GM12878 (cell line): Measurements from ENCODE around the gene PLK5. TPM values are rescaled to one million over a fixed set of nuclear protein-coding genes. Genes with fewer than 3 reads are reported as not detected.

ENCODE experiments used
- ATAC-seq: fragments of 200-7000 bp; cut with Tn5 transposase; 3 replicates; pipeline ENCODE4 v1.9.1; 2020; ENCODE audit warnings: mild to moderate bottlenecking, moderate library complexity
- BruUV-seq: library from RNA; stranded (reverse); fragments of 400-500 nt; replicated peaks from 2 replicates; lab custom pipeline; 2021; lab: Mats Ljungman, UMichigan
- CTCF ChIA-PET: fragments of 300-600 bp; sonication (Branson Sonifier 250); formaldehyde crosslinking; extraction: SDS; loops from one replicate; lab custom pipeline; 2021; ENCODE audit warnings: inconsistent platforms; lab: Yijun Ruan, JAX
- POLR2A ChIA-PET: fragments of 350-600 bp; formaldehyde crosslinking; extraction: SDS; loops from one replicate; lab custom pipeline; 2021; ENCODE audit warnings: inconsistent platforms; lab: Charles Lee
- RAD21 ChIA-PET: fragments of 300-600 bp; sonication (Branson Sonifier 250); formaldehyde crosslinking; loops from one replicate; lab custom pipeline; 2023; ENCODE audit warnings: antibody characterized with exemption; ENCODE audit not compliant: unreplicated experiment; lab: Charles Lee
- SMC1A ChIA-PET: fragments of 300-600 bp; sonication (Branson Sonifier 250); formaldehyde crosslinking; loops from one replicate; lab custom pipeline; 2023; ENCODE audit not compliant: unreplicated experiment, uncharacterized antibody; lab: Charles Lee
- DNase-seq: peaks from one replicate; pipeline ENCODE4 v3.0.0-alpha.2; 2011; ENCODE audit warnings: low read depth, low spot score
- FAIRE-seq: peaks from 3 replicates; lab custom pipeline; 2011; peaks lifted over from hg19 to GRCh38; lab: Jason Lieb, UNC
- H2AFZ ChIP-seq: 2 replicates; pipeline ENCODE4 v1.6.0; 2011; ENCODE audit warnings: low read depth, low read length, control low read depth; ENCODE audit not compliant: control insufficient read depth
- H3K27ac ChIP-seq: 2 replicates; pipeline ENCODE4 v1.5.1; 2011; ENCODE audit warnings: control low read depth; ENCODE audit not compliant: control insufficient read depth, insufficient read depth
- H3K27me3 ChIP-seq, 2 experiments: replicated peaks in 1 of 2; 2 replicates each; pipeline versions ENCODE4 v1.6.0 to v1.6.1; 2011; ENCODE audit warnings: low read length in 1 of 2; ENCODE audit not compliant: control insufficient read depth in 2 of 2, insufficient read depth in 2 of 2
- H3K36me3 ChIP-seq, 2 experiments: 2 replicates each; pipeline ENCODE4 v1.5.1; 2011; ENCODE audit warnings: low read length in 1 of 2; ENCODE audit not compliant: control insufficient read depth in 2 of 2, insufficient read depth in 2 of 2
- H3K4me1 ChIP-seq: 2 replicates; pipeline ENCODE4 v1.6.1; 2011; ENCODE audit warnings: mild to moderate bottlenecking, low read length, moderate library complexity, mixed read lengths; ENCODE audit not compliant: control insufficient read depth, insufficient read depth
- H3K4me2 ChIP-seq: 2 replicates; pipeline ENCODE4 v1.6.0; 2011; ENCODE audit warnings: control low read depth; ENCODE audit not compliant: control insufficient read depth, insufficient read depth
- H3K4me3 ChIP-seq: fragments of 200-600 bp; sonication (generic); 2 replicates; pipeline ENCODE4 v1.5.1; 2016
- H3K79me2 ChIP-seq: 2 replicates; pipeline ENCODE4 v1.6.0; 2011; ENCODE audit warnings: low read length; ENCODE audit not compliant: control insufficient read depth, insufficient read depth
- H3K9ac ChIP-seq: 2 replicates; pipeline ENCODE4 v1.8.0; 2011; ENCODE audit warnings: low read length, control low read depth, mixed read lengths; ENCODE audit not compliant: control insufficient read depth, insufficient read depth
- H3K9me3 ChIP-seq: replicated peaks from 3 replicates; pipeline ENCODE4 v1.5.1; 2011; ENCODE audit warnings: mild to moderate bottlenecking, low read length; ENCODE audit not compliant: control insufficient read depth, insufficient read depth
- H4K20me1 ChIP-seq: 2 replicates; pipeline ENCODE4 v1.6.0; 2011; ENCODE audit not compliant: control insufficient read depth, insufficient read depth
- GABPA ChIP-seq: IDR thresholded peaks from 2 replicates; pipeline ENCODE4 v1.6.1; 2014; ENCODE audit warnings: antibody characterized with exemption, low read depth, mild to moderate bottlenecking, inconsistent platforms
- HDAC2 ChIP-seq: fragments of 200-600 bp; sonication (generic); IDR thresholded peaks from 2 replicates; pipeline ENCODE4 v1.6.1; 2017
- IRF4 ChIP-seq: IDR thresholded peaks from 2 replicates; pipeline ENCODE4 v1.6.1; 2011; ENCODE audit warnings: low read depth, low read length
- JUND ChIP-seq: IDR thresholded peaks from 2 replicates; pipeline ENCODE4 v1.6.1; 2012; ENCODE audit warnings: low read depth, mild to moderate bottlenecking, low read length, improper control_type of control experiment, moderate library complexity
- NR2C2 ChIP-seq: IDR thresholded peaks from 2 replicates; pipeline ENCODE4 v1.6.1; 2011; ENCODE audit warnings: borderline replicate concordance, low read depth; ENCODE audit not compliant: control insufficient read depth, insufficient read length
- POLR2AphosphoS5 ChIP-seq: IDR thresholded peaks from 2 replicates; pipeline ENCODE4 v1.6.1; 2011; ENCODE audit warnings: mild to moderate bottlenecking, low read length, inconsistent platforms
- RCOR1 ChIP-seq: conservative IDR thresholded peaks from 2 replicates; pipeline ENCODE4 v1.6.1; 2012; ENCODE audit warnings: low read depth, low read length, improper control_type of control experiment
- SRF ChIP-seq, 2 experiments: IDR thresholded peaks; 2 replicates each; pipeline ENCODE4 v1.6.1; 2011; ENCODE audit warnings: low read depth in 2 of 2, low read length in 2 of 2, mild to moderate bottlenecking in 1 of 2, moderate library complexity in 1 of 2
- TARDBP ChIP-seq: IDR thresholded peaks from 2 replicates; pipeline ENCODE4 v1.6.1; 2016; ENCODE audit warnings: borderline replicate concordance
- WGBS: methylation state at CpG from one replicate; pipeline ENCODE4 v1.1.6; 2016; ENCODE audit warnings: low lambda C conversion rate; ENCODE audit not compliant: insufficient replicate concordance, insufficient coverage; ENCODE audit errors: missing lambda C conversion rate; 5-methylcytosine and 5-hydroxymethylcytosine counted together
- in situ Hi-C: fragments of 300-500 bp; cut with MboI; formaldehyde crosslinking; loops from 9 replicates; pipeline ENCODE4 v1.14.3; 2018; ENCODE audit warnings: mixed read lengths
- intact Hi-C: fragments of 100-400 bp; cut with micrococcal nuclease; formaldehyde crosslinking; loops from one replicate; pipeline ENCODE4 v1.14.2; 2022; ENCODE audit not compliant: unreplicated experiment
- polyA plus RNA-seq, 11 experiments: library from polyadenylated mRNA; depleted of rRNA in 4 of 11; unstranded in 6 of 11; stranded (reverse) in 5 of 11; fragments of >200 nt; fragmentation: Nextera tagmentation in 4 of 11; fragmentation: Illumina TruSeq in 1 of 11; extraction: Ambion mirVana in 4 of 11; extraction: Trizol in 1 of 11; gene quantifications; 1 replicate in 1 of 11; 2 replicates in 10 of 11; pipeline versions ENCODE4 v1.2.1 to v1.2.3, GENCODE V29; 2011 to 2016; ENCODE audit warnings: inconsistent platforms in 2 of 11, missing spikeins in 2 of 11, low read depth in 1 of 11
- total RNA-seq, 4 experiments: library from RNA; depleted of rRNA in 3 of 4; stranded (reverse); fragments of >200 nt in 3 of 4; fragmentation: Illumina TruSeq in 1 of 4; extraction: Trizol in 1 of 4; gene quantifications; 2 replicates each; pipeline versions ENCODE4 v1.2.1 to v1.2.3, GENCODE V29; 2013 to 2021
- TF ChIP-seq, protein P1 (sequence below): IDR thresholded peaks from 2 replicates; pipeline ENCODE4 v1.6.1; 2011; ENCODE audit warnings: low read depth, low read length, improper control_type of control experiment, borderline replicate concordance
- TF ChIP-seq, protein P2 (sequence below): fragments of 450-650 bp; IDR thresholded peaks from 2 replicates; pipeline ENCODE4 v1.6.1; 2017; ENCODE audit warnings: mild to moderate bottlenecking
- TF ChIP-seq, protein P3 (sequence below): fragments of 450-650 bp; formaldehyde crosslinking; IDR thresholded peaks from 2 replicates; pipeline ENCODE4 v1.4.0; 2022; ENCODE audit warnings: mild to moderate bottlenecking, moderate library complexity
- TF ChIP-seq, protein P4 (sequence below): fragments of 450-650 bp; IDR thresholded peaks from 2 replicates; pipeline ENCODE4 v1.6.1; 2017; ENCODE audit warnings: mild to moderate bottlenecking, moderate library complexity

Gene PLK5
- total and polyA plus RNA-seq, 10 of the 15 experiments (the other 5 are each of a cell fraction or from before 2014, with no cell fraction given), result 0.13 TPM; not detected in 9

DNA sequence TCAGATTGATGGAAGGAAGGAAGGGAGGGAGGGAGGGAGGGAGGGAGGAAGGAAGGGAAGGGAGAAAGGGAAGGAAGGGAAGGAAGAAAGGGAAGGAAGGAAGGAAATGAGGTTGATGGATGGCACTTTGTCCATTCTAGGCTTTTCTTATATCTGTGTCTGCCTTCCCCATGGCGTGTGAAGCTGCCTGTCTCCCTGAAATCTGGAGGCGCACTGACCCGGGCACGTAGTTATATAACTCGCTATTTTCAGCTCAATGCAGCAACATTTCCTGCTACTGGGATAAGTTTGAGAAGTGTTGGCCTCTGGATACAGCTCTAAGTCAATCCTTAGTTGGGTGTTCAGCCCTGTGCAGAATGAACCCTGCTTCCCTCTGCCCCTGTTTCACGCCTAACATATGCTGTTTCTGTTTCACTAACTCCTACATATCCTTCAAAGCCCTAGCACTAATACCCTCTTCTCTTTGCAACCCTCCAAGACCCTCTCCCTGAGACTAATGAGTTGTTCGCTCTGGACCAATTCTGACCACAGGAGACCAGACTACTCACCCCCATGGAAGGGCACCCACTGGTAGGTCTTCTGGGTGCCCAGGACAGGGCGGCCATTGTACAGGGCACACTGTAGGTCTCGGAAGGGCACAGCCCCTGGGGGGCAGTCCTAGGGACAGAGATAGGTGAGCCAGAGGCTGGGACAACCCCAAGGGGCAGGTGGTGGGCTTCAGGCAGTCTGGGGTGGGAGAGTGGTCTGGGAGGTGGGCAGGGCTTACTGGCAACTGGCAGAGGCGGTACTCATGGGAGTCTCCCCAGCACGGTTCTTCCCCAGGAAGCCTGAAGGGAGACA is 14.1 kb upstream of the PLK5 start:
- no peak for DNase-seq
- no peak overlapping the region for H3K4me2 ChIP-seq
- no peak for ATAC-seq
- H3K36me3 ChIP-seq, result no peaks in the 10 kb centered on the region
- intact Hi-C loops, result no loop called here
- no peaks in the 10 kb centered on the region; a peak in 1 of 4 replicates for H3K27me3 ChIP-seq
- no peak overlapping the region for H3K4me3 ChIP-seq
- ChIA-PET SMC1A (no interaction called here), RAD21 (no interaction called here), CTCF (interaction anchor here (0.7 kb wide), 1 partner anchor 7 kb away, joined by 3 read pairs; no protein-coding TSS in a partner anchor), POLR2A (no interaction called here)
- H4K20me1 ChIP-seq, result no peaks in the 10 kb centered on the region
- in situ Hi-C loops, result no loop called here
- no peak overlapping the region for H3K9ac ChIP-seq
- no peak overlapping the region for H3K27ac ChIP-seq
- no peaks in the 10 kb centered on the region for H3K79me2 ChIP-seq
- H2AFZ ChIP-seq, result no peak overlapping the region
- H3K9me3 ChIP-seq, result no peaks in the 10 kb centered on the region; the same call in 2 of the 3 replicates
- FAIRE-seq, result no peak
- H3K4me1 ChIP-seq, result no peaks in the 10 kb centered on the region
- BruUV-seq, result no TSS peak
- 28% methylated on average over 11 of the region's 11 CpGs for WGBS
- TF ChIP-seq IRF4 (no peak), HDAC2 (no peak), GABPA (no peak), POLR2AphosphoS5 (no peak), SRF (IDR thresholded peaks at IDR 0.05; ENCODE audit: low read depth in 2 of 2, low read length in 2 of 2) (no peak), TARDBP (no peak), RCOR1 (no peak), JUND (no peak), NR2C2 (no peak)
- TF ChIP-seq, protein P1, sequence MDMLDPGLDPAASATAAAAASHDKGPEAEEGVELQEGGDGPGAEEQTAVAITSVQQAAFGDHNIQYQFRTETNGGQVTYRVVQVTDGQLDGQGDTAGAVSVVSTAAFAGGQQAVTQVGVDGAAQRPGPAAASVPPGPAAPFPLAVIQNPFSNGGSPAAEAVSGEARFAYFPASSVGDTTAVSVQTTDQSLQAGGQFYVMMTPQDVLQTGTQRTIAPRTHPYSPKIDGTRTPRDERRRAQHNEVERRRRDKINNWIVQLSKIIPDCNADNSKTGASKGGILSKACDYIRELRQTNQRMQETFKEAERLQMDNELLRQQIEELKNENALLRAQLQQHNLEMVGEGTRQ, result no peak
- TF ChIP-seq, protein P2, sequence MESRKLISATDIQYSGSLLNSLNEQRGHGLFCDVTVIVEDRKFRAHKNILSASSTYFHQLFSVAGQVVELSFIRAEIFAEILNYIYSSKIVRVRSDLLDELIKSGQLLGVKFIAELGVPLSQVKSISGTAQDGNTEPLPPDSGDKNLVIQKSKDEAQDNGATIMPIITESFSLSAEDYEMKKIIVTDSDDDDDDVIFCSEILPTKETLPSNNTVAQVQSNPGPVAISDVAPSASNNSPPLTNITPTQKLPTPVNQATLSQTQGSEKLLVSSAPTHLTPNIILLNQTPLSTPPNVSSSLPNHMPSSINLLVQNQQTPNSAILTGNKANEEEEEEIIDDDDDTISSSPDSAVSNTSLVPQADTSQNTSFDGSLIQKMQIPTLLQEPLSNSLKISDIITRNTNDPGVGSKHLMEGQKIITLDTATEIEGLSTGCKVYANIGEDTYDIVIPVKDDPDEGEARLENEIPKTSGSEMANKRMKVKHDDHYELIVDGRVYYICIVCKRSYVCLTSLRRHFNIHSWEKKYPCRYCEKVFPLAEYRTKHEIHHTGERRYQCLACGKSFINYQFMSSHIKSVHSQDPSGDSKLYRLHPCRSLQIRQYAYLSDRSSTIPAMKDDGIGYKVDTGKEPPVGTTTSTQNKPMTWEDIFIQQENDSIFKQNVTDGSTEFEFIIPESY, result no peak
- TF ChIP-seq, protein P3, sequence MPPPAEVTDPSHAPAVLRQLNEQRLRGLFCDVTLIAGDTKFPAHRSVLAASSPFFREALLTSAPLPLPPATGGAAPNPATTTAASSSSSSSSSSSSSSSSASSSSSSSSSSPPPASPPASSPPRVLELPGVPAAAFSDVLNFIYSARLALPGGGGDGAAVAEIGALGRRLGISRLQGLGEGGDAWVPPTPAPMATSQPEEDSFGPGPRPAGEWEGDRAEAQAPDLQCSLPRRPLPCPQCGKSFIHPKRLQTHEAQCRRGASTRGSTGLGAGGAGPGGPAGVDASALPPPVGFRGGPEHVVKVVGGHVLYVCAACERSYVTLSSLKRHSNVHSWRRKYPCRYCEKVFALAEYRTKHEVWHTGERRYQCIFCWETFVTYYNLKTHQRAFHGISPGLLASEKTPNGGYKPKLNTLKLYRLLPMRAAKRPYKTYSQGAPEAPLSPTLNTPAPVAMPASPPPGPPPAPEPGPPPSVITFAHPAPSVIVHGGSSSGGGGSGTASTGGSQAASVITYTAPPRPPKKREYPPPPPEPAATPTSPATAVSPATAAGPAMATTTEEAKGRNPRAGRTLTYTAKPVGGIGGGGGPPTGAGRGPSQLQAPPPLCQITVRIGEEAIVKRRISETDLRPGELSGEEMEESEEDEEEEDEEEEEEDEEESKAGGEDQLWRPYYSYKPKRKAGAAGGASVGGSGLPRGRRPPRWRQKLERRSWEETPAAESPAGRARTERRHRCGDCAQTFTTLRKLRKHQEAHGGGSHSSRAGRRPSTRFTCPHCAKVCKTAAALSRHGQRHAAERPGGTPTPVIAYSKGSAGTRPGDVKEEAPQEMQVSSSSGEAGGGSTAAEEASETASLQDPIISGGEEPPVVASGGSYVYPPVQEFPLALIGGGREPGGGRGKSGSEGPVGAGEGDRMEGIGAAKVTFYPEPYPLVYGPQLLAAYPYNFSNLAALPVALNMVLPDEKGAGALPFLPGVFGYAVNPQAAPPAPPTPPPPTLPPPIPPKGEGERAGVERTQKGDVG (CRISPR knock-in tag), result no peak
- TF ChIP-seq, protein P4, sequence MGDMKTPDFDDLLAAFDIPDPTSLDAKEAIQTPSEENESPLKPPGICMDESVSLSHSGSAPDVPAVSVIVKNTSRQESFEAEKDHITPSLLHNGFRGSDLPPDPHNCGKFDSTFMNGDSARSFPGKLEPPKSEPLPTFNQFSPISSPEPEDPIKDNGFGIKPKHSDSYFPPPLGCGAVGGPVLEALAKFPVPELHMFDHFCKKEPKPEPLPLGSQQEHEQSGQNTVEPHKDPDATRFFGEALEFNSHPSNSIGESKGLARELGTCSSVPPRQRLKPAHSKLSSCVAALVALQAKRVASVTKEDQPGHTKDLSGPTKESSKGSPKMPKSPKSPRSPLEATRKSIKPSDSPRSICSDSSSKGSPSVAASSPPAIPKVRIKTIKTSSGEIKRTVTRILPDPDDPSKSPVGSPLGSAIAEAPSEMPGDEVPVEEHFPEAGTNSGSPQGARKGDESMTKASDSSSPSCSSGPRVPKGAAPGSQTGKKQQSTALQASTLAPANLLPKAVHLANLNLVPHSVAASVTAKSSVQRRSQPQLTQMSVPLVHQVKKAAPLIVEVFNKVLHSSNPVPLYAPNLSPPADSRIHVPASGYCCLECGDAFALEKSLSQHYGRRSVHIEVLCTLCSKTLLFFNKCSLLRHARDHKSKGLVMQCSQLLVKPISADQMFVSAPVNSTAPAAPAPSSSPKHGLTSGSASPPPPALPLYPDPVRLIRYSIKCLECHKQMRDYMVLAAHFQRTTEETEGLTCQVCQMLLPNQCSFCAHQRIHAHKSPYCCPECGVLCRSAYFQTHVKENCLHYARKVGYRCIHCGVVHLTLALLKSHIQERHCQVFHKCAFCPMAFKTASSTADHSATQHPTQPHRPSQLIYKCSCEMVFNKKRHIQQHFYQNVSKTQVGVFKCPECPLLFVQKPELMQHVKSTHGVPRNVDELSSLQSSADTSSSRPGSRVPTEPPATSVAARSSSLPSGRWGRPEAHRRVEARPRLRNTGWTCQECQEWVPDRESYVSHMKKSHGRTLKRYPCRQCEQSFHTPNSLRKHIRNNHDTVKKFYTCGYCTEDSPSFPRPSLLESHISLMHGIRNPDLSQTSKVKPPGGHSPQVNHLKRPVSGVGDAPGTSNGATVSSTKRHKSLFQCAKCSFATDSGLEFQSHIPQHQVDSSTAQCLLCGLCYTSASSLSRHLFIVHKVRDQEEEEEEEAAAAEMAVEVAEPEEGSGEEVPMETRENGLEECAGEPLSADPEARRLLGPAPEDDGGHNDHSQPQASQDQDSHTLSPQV, result no peak
